HG03469 (cell line): ENCODE results near the gene MYBL2.
"Not testable (repeated sequence)": the region's sequence is repeated elsewhere in the genome, so short reads cannot be mapped to it uniquely, and the experiment has no call there.

ENCODE experiments used
- ATAC-seq: cut with Tn5 transposase; IDR thresholded peaks from one replicate; pipeline ENCODE4 v1.9.1; 2021; ENCODE audit warnings: mild to moderate bottlenecking, moderate library complexity, moderate number of reproducible peaks; ENCODE audit not compliant: unreplicated experiment

MYBL2 gene

GRCh38 chr20:43749734-43750294 lies 82.9 kb downstream of the MYBL2 start:
- no peak for ATAC-seq

GRCh38 chr20:43750774-43751166 lies 83.9 kb downstream of the MYBL2 start:
- no peak for ATAC-seq

- ATAC-seq = peak; percentile 67
Observed at GRCh38 chr20:43751167-43752050, 84.5 kb downstream of the MYBL2 start.

- no peak for ATAC-seq
Observed at GRCh38 chr20:43752051-43752360, 85.1 kb downstream of the MYBL2 start.

GRCh38 chr20:43752561-43753301 lies 85.8 kb downstream of the MYBL2 start:
- peak; percentile 43 for ATAC-seq

GRCh38 chr20:43755390-43755789 lies 88.5 kb downstream of the MYBL2 start:
- no peak for ATAC-seq

GRCh38 chr20:43755851-43756250 lies 88.9 kb downstream of the MYBL2 start:
- ATAC-seq = no peak

GRCh38 chr20:43757888-43758287 lies 91.0 kb downstream of the MYBL2 start:
- not testable (repeated sequence) for ATAC-seq

GRCh38 chr20:43761386-43762340 lies 94.7 kb downstream of the MYBL2 start:
- no peak for ATAC-seq

GRCh38 chr20:43762911-43763310 lies 96.0 kb downstream of the MYBL2 start:
- no peak for ATAC-seq

GRCh38 chr20:43765916-43766315 lies 99.0 kb downstream of the MYBL2 start:
- no peak for ATAC-seq
